Stimulated activated CD8-positive, alpha-beta memory T cell treated with anti-CD3 and anti-CD28 coated beads, Interleukin-15, amount 100 ng/mL, for 48 hours (primary cell): Measurements from ENCODE around the gene SNAI3.

Experiments
- DNase-seq, 2 donors: peaks; one replicate each; pipeline ENCODE4 v3.0.0-alpha.2; 2020; ENCODE audit warnings: low read depth in 2 of 2

The SNAI3 gene

DNA sequence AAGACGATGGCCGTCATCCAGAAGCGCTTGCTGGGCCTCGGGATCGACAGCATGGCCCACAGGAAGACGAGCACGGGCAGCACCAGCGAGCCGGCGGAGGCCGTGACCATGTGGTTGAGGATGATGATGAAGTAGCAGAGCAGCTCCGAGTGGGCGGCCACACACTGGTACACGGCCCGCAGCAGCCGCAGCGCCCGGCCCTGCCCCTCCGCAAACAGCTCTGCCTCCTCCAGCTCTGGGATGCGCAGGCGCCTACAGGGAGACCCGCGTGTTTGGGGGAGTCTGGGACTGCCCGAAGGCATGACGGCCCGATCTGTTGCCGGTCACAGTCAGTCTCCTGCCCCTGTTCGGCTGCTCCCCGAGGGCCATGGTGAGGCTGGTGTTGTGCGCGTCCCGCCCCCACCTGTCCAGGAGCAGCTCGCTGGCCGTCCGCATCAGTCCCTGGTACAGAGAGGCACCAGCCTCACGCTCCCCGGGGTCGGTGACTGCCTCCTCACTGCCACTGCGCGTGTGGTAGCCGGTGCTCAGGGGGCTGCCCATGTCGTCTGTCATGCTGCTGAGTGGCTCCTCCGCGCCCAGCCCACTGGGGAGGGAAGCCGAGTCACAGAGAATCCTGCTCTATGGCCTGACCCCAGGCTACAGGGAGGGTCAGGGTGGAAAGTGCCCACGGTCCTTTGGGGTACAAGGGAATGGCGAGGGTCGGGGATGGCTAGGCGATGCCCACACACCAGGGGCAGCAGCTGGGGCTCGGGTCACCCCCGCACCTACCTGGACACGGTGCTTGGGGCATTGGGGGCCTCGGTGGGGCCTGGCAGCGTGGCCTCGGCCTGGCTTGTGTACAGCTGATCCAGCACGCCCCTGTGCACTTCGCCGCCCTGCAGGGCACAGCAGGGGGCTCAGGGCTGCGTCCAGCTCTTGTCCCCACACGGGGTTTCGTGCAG lies 35.8 kb upstream of the SNAI3 start:
- DNase-seq = no peak

DNA sequence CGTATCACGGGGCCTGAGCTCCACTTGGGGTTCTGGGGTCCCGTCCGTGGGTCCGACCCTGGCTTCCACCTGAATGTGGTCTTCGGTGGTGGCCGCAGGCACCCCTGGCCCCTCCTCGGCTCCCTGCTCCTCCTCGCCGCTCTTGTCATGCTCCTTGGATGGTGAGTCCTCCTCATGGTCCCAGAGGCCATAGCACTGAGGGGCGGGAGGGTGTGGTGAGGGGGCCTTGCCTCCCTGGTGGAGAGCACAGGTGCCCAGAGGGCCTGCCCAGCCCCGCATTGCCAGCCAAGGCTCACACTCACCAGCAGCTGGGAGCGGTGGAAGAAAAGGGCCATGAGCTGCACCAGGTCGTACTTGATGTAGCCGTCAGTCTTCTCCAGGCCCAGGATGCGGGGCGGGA lies 34.9 kb upstream of the SNAI3 start:
- DNase-seq = no peak

DNA sequence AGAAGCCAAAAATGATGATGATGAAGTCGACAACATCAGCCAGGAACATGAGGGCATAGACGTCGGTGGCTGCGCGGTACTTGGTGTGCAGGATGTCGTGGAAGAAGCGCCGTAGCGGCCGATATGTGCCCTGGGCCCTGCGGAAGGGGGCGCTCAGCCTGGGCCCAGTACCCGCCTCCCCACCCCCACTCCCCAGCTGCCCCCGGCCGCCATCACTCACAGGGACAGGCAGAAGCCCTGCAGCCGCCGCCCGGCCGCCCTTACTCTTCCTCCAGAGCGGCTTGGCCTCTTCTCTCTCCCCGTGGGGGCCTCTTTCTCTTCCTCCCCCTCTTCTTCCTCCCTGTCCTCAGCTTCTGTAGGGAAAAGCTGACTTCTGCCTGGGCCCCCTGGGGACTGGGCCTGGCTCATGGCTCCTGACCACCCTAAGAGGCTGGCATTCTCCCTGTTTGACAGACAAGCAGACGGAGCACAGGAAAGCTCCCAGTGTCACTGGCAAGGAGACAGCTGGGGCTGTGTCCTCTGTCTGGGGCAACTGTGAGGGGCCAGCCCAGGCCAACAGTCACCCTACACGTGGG lies 34.2 kb upstream of the SNAI3 start:
- no peak for DNase-seq

DNA sequence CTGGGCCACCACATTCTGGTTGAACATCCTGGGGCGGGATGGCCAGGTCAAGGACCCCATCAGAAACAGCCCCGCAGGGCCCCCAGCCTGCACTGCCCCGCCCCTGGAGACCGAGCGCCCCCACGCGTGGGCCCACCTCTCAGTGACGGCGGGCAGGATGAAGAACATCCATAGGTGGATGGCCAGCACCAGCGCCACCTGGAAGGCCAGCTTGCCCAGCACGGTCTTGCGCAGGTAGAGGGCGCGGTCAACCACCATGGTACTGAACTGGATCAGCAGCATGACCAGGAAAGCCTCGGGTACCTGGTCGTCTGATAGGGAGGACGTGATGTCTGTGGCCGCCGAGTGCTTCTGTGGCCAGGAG lies 33.6 kb upstream of the SNAI3 start:
- no peak for DNase-seq

DNA sequence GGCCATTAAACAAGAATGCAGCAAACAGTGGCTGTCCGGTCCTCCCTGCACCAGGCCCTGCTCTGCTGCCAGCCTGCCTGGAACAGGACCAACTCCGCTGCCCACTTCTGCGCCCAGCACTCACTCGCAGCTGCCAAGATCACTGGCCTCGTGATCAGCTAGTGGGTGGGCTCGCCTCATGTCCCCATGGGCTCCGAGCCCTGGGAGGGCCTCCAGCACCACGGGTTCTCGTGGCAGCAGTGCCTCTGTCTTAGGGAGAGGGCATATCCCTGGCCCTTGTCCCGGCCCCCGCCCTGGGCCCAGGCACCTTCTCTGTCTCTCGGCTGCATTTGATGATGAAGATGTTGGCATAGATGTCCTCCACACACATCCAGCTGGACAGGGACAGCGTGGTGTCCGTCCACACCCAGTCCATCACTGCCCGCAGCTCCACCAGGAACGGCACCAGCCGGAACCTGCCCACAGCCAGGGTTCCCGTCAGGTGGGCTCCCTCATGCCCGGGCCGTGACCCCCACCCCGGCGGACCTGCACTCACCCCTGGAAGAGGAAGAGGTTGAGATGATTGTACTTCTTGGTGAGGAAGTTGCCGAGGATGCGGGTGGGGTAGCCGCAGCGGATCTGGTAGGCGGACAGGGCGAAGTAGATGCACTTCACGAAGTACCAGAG lies 33.1 kb upstream of the SNAI3 start:
- no peak for DNase-seq

DNA sequence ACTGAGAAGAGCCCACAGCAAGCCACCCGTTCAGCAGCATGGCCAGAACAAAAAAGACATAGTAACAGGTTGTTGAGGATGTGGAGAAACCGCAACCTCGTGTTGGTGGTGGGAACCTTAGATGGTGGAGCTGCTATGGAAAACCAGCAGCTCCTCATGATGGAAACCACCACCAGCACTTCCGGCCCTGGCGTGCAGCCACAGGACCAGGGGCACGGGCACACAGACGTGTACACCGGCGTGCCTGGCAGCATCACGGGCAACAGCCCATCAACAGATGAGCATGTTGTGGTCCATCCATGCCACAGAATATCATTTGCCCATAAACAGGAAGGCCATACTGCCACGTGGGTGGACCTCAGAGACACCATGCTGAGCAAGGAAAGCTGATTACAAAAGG lies 31.9 kb upstream of the SNAI3 start:
- DNase-seq = no peak

DNA sequence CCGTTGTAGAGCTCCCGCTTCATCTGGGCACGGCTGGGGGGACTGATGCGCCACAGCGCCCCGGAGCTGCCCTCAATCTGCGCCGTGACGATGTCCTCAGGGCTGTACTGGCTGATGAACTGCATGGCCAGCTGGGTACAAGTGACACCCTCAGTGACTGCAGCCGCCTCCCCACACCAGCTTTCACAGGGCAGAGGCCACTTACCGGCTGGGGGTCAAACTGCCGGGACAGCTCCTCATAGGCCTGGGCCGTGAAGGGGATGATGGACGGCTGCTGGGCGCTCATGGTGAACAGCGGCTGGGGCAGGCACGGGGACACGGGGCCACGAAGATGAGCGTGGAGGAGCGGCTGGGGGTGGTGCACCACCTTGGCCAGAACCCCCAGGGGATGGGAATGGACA lies 30.3 kb upstream of the SNAI3 start:
- no peak for DNase-seq

DNA sequence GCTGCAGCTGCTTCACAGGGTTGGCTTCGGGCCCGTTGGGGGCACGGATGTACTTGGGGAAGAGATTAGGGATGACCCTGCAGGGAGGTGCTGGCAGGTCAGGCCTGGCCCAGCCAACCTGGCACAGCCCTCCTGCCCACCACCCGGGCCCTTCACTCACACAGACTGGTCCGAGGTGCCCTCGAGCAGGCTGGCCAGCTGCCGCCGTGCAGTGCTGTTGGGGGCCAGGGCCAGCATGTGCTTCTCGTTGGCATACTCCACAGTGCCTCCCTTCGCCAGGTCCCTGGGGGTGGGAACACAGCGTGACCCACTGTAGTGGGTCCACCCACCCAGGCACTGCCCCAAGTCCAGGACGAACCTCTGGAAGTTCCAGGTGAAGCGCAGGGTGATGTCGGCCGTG lies 29.9 kb upstream of the SNAI3 start:
- DNase-seq = no peak

DNA sequence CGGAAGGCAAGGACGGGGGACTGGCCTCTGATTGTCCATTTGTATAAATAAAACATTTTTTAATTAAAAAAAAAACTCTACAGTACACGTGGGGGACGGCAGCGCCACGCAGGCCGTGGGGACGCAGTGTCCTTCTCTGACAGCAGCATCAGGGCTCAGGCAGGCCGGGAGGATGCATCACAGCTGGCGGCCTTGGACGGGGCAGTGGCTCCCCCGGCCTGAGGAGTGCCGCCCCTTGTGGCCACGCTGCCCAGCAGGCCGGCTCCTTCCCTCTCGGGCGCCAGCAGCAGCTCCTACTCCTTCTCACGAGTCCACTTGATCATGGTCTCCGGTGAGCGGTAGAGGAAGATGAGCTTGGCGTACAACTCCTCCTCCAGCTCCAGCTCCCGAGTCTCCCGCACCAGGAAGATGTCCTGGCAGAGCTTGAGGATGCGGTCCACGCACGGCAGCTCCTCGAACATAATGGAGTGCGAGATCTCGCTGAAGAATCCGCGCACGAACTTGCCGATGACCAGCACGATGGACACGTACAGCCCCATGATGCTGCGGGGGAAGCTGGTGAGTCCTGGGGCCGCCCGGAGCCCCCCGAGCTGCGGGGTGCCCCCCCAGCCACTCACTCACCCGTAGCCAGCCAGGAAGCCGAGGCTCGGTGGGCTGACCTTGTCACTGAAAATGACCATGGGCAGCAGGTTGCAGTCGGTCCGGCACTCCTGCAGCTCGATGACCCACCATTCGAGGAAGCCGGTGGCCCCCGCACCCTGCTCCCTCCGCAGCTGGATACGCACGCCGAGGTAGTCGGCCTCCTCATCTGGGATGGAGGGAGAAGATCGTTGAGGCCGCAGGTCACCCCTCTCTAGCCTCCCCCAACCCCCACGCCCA lies 29.2 kb upstream of the SNAI3 start:
- DNase-seq = no peak

DNA sequence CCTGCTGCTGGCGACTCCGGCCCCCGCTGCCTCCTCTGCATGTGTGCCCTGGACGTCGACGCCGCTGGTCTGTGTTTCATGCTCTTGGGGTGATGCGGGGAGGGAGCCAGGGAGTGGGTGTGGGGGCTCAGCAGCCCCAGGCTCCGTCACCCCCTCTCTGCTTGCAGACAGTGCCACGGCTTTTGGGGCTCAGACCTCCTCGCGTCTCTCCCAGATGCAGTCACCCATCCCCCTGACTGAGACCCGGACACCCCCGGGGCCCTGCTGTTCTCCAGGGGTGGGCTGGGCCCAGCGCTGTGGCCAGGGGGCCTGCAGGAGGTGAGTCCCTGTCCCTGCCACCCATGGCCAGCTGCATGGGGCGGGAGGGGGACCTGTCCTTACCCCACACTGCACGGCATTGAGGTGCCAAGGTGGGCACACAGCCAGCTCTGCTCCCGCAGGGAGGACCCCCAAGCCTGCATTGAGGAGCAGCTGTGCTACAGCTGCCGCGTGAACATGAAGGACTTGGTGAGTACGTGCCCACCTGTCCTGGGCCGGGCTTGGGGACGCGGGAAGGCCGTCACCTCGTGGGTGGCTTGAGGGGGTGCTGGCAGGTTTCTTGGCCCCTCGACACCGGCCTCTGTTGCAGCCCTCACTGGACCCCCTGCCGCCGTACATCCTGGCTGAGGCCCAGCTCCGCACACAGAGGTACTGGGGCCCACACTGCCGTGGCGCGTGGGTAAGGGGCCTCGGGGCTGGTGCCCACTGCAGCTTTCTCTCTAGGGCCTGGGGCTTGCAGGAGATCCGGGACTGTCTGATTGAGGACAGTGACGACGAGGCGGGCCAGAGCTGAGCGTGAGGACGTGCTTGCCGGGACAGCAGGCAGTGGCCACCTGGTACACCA lies 28.4 kb upstream of the SNAI3 start:
- no peak for DNase-seq

DNA sequence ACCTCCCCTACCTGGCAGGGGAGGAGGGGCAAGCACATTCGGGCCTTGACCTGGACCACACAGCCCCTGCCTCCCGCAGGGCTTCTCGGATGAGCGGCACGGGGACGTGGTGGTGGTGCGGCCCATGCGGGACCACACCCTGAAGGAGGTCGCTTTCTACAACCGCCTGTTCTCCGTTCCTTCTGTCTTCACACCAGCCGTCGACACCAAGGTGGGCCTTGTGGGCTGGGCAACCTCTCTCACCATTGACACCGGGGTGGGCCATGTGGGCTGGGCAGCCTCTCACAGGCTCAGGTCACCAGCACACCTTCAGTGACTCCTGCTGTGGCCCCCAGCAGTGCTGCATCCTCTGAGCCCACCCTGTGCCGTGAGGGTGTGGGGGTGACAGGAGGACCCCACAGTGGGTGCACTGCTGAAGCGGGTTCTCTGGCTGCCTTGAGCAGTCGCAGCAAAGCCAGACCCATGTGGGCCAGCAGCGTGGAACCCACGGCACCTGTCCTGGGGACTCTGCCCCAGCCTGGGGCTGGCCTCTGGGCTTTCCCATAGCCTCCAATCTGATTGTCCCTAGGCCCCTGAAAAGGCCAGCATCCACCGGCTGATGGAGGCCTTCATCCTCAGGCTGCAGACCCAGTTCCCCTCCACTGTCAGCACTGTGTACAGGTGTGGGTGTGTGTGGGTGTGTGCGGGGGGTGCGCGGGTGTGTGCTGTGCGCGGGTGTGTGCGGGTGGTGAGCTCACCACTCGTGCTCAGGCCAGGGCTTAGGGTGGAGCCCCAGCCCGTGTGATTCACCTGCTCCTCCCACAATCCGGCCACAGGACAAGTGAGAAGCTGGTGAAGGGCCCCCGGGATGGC lies 27.5 kb upstream of the SNAI3 start:
- DNase-seq = no peak

DNA sequence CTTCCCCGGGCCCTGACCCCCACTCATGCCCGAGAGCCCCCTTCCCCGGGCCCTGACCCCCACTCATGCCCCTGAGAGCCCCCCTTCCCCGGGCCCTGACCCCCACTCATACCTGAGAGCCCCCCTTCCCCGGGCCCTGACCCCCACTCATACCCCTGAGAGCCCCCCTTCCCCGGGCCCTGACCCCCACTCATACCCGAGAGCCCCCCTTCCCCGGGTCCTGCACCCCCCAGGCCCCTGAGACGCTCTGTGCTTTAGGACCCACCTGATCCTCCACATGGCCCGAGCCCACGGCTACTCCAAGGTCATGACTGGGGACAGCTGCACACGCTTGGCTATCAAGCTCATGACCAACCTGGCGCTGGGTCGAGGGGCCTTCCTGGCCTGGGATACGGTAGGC lies 26.7 kb upstream of the SNAI3 start:
- no peak for DNase-seq

DNA sequence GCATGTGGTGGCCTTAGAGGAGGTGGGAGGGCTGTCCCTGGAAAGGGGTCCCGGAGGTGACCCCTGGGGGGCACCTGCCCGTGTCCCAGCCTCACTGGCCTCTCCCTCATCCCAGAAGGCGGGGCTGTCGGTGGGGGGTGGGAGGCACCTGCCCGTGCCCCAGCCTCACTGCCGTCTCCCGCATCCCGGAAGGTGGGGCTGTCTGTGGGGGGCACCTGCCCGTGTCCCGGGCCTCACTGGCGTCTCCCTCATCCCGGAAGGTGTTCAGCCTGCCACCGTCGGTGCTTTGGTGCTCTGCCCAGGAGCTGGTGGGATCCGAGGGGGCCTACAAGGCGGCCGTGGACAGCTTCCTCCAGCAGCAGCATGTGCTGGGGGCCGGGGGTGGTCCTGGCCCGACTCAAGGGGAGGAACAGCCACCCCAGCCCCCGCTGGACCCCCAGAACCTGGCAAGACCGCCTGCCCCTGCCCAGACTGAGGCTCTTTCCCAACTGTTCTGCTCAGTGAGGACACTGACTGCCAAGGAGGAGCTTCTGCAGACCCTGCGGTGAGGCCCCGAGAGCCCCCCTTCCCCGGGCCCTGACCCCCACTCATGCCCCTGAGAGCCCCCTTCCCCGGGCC lies 26.2 kb upstream of the SNAI3 start:
- DNase-seq = no peak

DNA sequence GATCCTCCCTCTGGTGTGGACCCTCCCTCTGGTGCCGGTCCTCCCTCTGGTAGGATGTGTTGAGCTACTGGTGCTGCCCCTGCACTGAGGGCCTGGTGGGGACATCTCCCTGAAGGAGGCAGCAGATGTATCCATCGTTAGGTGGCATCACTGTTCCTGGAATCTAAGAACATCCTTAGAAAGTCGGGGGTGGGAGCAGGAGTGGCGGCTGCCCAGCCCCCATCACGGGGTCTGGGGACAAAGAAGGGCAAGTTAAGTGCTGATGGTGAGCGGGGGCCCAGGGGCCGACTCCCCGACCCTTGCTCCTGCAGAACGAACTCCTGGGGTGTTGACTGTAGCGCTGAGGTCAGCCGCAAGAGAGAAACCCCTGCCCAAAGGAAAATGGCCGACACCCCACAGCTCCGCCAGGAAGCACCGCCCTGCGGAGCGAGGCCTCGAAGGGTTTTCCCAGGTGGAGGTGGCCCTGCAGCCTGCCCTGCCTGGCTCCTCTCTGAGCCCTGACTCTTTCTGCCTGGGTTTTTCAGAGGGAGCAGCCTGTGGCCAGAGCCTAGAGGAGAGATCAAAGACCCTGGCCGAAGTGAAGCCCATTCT lies 25.5 kb upstream of the SNAI3 start:
- no peak for DNase-seq

DNA sequence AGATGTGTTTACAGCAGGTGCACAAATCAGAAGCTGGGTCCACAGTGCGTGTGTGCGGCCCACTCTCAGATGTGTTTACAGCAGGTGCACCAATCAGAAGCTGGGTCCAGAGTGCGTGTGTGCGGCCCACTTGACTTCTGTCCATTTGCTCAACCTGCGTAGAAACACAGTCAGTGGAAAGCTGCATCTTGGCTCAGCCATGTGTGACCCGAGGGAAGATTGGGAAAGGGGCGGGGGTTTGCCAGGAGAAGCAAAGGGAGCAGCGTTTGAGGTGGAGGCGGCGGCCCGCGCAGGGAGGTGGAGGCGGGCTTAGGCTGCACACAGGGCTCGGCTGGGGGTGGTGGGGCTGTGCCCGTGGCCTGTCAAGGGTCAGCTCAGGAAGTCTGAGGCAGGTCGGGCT lies 24.2 kb upstream of the SNAI3 start:
- DNase-seq = no peak

DNA sequence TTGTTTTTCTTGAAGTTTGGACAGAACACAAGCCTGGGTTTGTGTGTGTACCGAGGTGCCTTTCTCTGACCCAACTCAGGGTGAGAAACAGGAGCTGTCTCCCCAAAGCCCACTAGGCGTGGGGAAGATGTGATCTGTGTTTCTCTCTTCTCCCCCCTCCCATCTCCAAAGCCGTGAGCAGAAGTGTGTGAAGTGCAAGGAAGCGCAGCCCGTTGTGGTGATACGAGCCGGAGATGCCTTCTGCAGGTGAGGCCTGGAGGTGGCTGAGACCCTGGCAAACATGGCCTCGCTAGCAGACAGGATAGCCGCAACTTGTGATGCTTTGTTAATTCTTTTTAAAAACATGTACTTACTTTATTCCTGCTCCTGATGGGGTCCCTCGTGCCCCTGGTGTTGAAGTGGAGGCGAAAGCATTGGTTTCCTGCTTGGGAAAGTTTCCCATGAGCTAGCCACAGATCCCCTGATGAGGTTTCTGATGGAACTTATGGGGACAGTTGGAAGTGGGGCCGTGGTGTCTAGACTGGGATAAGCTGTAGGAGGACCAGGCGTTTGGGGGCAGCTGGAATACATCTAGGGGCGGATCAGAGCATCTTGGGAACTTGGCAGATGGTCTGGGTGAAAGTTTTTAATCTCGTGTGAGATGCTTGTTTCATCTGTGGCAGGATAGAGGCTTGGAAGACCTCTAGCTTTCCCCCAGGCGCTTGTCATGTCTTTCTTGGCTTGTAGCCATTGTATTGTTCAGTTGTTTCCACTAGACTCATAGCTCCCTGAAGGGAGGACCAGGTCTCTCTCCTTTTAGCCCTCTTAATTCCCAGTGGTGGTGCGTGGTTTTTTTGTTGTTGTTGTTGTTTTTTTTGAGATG lies 20.9 kb upstream of the SNAI3 start:
- no peak for DNase-seq

DNA sequence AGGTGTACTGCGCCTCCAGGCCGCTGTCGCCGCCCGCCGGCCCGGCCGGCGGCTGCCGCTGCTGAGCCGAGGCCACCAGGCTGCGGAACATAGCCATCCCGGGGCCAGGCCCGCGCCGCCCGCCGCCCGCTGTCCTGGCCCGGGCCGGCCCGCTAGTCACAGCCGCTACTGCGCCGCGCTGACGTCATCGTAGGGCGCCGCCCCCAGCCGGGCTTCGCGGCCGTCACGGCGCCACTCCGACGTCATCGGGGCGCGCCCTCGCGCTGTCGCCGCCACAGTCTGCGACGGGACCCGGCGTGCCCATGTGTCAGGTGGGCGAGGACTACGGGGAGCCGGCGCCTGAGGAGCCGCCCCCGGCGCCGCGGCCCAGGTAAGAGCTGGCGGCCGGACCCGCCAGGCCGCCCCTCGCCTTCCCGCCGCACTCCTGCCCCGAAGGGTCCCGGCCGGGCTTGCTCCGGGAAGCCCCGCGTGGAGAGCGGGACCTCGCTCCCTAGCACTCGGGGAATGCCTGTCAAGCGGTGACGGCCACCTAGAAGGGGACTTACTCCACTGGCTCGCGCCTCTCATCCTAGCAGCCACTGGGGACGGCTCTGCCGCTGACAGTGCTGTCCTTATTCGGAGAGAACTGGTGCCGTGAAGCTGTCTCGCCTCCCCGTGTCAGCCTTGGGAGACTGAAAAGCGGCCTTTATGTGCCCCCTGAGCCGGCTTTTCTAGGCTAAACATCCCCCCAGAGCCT lies 20.1 kb upstream of the SNAI3 start, which contains the start of the genes CTU2 and RNF166:
Gene CTU2, plus strand, starts transcription at position 275 of the 736 bp plus-strand sequence. Its CDS starts 28 bp downstream, at position 303.
Gene RNF166, minus strand, starts transcription at position 180 of the 736 bp plus-strand sequence. Its CDS starts 83 bp downstream, at position 97.
- DNase-seq = peak; percentile 90 to 92
